Fibroblast of lung (primary cell): ENCODE data around the gene EMC10. TPM values are rescaled to one million over a fixed set of nuclear protein-coding genes. Genes with fewer than 3 reads are reported as not detected.

Experiments used
- DNase-seq, 2 donors: peaks; one replicate each; pipeline versions ENCODE4 v3.0.0 to v3.0.0-alpha.2; 2010; ENCODE audit warnings: low read depth in 2 of 2
- H2AFZ ChIP-seq: 2 replicates; pipeline ENCODE4 v1.5.1; 2012; ENCODE audit warnings: low read length, control low read depth, inconsistent platforms
- H3K27ac ChIP-seq: 2 replicates; pipeline ENCODE4 v1.5.1; 2011; ENCODE audit warnings: low read length, control low read depth; ENCODE audit not compliant: insufficient read depth
- H3K27me3 ChIP-seq: 2 replicates; pipeline ENCODE4 v1.5.1; 2011; ENCODE audit warnings: mild to moderate bottlenecking, low read length; ENCODE audit not compliant: control insufficient read depth, insufficient read depth
- H3K36me3 ChIP-seq: 2 replicates; pipeline ENCODE4 v1.5.1; 2011; ENCODE audit warnings: low read length; ENCODE audit not compliant: control insufficient read depth, insufficient read depth
- H3K4me1 ChIP-seq: 2 replicates; pipeline ENCODE4 v1.5.1; 2011; ENCODE audit warnings: low read length; ENCODE audit not compliant: control insufficient read depth, insufficient read depth; ENCODE audit errors: extremely low read depth
- H3K4me2 ChIP-seq: 2 replicates; pipeline ENCODE4 v1.5.1; 2011; ENCODE audit warnings: low read length, control low read depth; ENCODE audit not compliant: insufficient read depth; ENCODE audit errors: extremely low read depth
- H3K4me3 ChIP-seq, 4 experiments: fragments of 200-600 bp in 1 of 4; sonication (generic) in 1 of 4; replicated peaks in 1 of 4; 2 replicates each; pipeline ENCODE4 v1.5.1; 2011 to 2016; ENCODE audit warnings: low read length in 4 of 4, low read depth in 3 of 4, mild to moderate bottlenecking in 3 of 4, control low read depth in 2 of 4, inconsistent platforms in 1 of 4, mixed read lengths in 1 of 4; ENCODE audit not compliant: insufficient read depth in 1 of 4; ENCODE audit errors: control extremely low read depth in 1 of 4
- H3K79me2 ChIP-seq: 2 replicates; pipeline ENCODE4 v1.5.1; 2012; ENCODE audit warnings: mild to moderate bottlenecking, low read length, inconsistent platforms; ENCODE audit not compliant: control insufficient read depth, insufficient read depth
- H3K9ac ChIP-seq: 2 replicates; pipeline ENCODE4 v1.5.1; 2011; ENCODE audit warnings: mild to moderate bottlenecking, low read length, control low read depth; ENCODE audit not compliant: insufficient read depth
- H3K9me3 ChIP-seq: 2 replicates; pipeline ENCODE4 v1.5.1; 2012; ENCODE audit warnings: low read depth, low read length; ENCODE audit not compliant: control insufficient read depth, insufficient read depth
- H4K20me1 ChIP-seq: 2 replicates; pipeline ENCODE4 v1.5.1; 2011; ENCODE audit warnings: low read length; ENCODE audit not compliant: control insufficient read depth, insufficient read depth; ENCODE audit errors: extremely low read depth
- EZH2 ChIP-seq: IDR thresholded peaks from 2 replicates; pipeline ENCODE4 v1.5.1; 2012; ENCODE audit warnings: low read length, control low read depth, mild to moderate bottlenecking; ENCODE audit errors: missing control alignments
- polyA plus RNA-seq, 2 donors: library from polyadenylated mRNA; depleted of rRNA in 1 of 2; stranded (reverse) in 1 of 2; unstranded in 1 of 2; fragments of >200 nt; gene quantifications; 2 replicates each; pipeline ENCODE4 v1.2.1, GENCODE V29; 2011 to 2012; ENCODE audit warnings: missing spikeins in 1 of 2
- total RNA-seq: library from RNA; depleted of rRNA; stranded (reverse); fragments of >200 nt; gene quantifications from 2 replicates; pipeline ENCODE4 v1.2.1, GENCODE V29; 2014
- TF ChIP-seq, protein P1 (sequence below), 2 donors: IDR thresholded peaks in 1 of 2; conservative IDR thresholded peaks in 1 of 2; 1 replicate in 1 of 2; 2 replicates in 1 of 2; pipeline ENCODE4 v1.5.1; 2011 to 2012; ENCODE audit warnings: low read length in 2 of 2, control low read depth in 1 of 2, inconsistent platforms in 1 of 2, low read depth in 1 of 2, mild to moderate bottlenecking in 1 of 2

The EMC10 gene
- total and polyA plus RNA-seq, 2 donors (not counting 1 experiment from before 2014, with no cell fraction given), result 40.8 to 42.7 TPM

DNA sequence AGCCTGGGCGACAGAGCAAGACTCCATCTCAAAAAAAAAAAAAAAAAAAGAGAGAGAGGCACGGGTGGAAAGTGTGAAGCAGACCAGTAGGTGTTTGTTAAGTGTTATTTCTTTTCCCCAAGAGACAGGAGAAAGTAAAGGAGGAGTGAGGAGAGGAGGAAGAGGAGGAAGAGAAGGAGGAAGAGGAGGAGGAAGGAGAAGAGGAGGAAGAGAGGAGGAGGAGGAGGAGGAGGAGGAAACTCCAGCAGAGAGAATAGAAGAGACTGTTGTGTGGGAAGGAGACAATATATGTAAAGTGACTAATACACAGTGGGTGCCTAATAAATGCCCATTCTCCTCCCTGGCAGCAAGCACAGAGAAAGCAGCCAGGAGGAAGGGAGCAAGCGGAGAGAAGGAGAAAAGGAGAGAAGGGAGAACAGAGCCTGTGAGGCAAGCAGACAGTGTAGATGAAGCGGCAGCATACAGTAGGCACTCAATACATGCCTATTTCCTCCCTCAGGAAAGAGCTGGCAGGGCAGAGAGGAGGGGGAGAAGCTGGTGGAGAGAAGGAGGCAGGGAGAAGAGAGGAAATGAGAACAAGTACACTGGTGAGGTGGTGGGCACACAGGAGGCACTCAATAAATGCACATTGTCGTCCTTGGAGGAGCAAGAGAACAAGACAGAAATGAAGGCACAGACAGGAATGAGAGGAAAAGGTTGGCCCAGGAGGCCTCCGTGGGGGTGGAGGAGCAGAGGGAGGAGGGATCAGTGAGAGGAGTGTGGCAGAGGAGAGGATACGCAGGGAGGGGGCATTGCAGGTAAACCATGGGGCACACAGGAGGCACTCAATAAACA lies 18.1 kb downstream of the EMC10 start:
- Histone ChIP-seq H3K9ac (no peak overlapping the region), H3K27me3 (peaks cover 21% of the 10 kb centered on the region), H3K27ac (no peak overlapping the region), H3K4me1 (no peaks in the 10 kb centered on the region), H3K36me3 (no peaks in the 10 kb centered on the region), H4K20me1 (no peaks in the 10 kb centered on the region), H3K4me3 (no peak overlapping the region), H3K79me2 (no peaks in the 10 kb centered on the region), H2AFZ (no peak overlapping the region), H3K4me2 (no peak overlapping the region), H3K9me3 (no peaks in the 10 kb centered on the region)
- TF ChIP-seq EZH2, result no peak
- TF ChIP-seq, protein P1, sequence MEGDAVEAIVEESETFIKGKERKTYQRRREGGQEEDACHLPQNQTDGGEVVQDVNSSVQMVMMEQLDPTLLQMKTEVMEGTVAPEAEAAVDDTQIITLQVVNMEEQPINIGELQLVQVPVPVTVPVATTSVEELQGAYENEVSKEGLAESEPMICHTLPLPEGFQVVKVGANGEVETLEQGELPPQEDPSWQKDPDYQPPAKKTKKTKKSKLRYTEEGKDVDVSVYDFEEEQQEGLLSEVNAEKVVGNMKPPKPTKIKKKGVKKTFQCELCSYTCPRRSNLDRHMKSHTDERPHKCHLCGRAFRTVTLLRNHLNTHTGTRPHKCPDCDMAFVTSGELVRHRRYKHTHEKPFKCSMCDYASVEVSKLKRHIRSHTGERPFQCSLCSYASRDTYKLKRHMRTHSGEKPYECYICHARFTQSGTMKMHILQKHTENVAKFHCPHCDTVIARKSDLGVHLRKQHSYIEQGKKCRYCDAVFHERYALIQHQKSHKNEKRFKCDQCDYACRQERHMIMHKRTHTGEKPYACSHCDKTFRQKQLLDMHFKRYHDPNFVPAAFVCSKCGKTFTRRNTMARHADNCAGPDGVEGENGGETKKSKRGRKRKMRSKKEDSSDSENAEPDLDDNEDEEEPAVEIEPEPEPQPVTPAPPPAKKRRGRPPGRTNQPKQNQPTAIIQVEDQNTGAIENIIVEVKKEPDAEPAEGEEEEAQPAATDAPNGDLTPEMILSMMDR (conservative IDR thresholded peaks at IDR 0.05 in 1 of 2, IDR thresholded peaks at IDR 0.05 in 1 of 2; ENCODE audit: low read depth in 1 of 2, low read length in 2 of 2), result no peak
- DNase-seq, result no peak

DNA sequence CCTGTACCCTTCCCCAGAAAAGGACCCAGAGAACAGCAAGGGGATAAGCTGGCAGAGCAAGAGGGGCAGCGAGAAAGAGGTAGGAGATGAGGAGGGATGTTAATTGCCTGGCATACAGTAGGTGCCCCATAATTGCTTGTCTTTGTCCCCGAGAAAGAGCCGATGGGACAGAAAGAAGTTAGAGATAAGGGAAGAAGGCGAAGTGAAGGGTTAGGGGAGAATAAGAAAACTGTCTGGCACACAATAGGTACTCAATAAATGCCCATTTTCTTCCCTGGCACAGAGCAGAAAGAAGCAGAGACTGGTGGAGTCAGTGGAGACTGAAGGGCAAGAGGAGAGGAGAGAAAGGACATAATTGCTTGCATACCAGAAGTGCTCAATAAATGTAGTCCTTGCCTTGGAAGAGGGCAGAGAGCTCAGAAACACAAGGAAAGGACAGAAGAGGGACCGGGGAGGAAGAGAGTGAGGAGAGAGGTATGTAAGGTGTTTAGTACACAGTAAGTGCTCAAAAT lies 18.8 kb downstream of the EMC10 start:
- H3K4me2 ChIP-seq, result no peak overlapping the region
- H3K36me3 ChIP-seq, result no peaks in the 10 kb centered on the region
- no peak overlapping the region for H3K9ac ChIP-seq
- TF ChIP-seq, protein P1 (conservative IDR thresholded peaks at IDR 0.05 in 1 of 2, IDR thresholded peaks at IDR 0.05 in 1 of 2; ENCODE audit: low read depth in 1 of 2, low read length in 2 of 2), result no peak
- no peak for TF ChIP-seq EZH2
- no peak overlapping the region for H2AFZ ChIP-seq
- H3K79me2 ChIP-seq, result no peaks in the 10 kb centered on the region
- no peak for DNase-seq
- peaks cover 20% of the 10 kb centered on the region for H3K27me3 ChIP-seq
- H4K20me1 ChIP-seq, result no peaks in the 10 kb centered on the region
- no peaks in the 10 kb centered on the region for H3K9me3 ChIP-seq
- no peaks in the 10 kb centered on the region for H3K4me1 ChIP-seq
- no peak overlapping the region for H3K27ac ChIP-seq
- H3K4me3 ChIP-seq, result no peak overlapping the region

DNA sequence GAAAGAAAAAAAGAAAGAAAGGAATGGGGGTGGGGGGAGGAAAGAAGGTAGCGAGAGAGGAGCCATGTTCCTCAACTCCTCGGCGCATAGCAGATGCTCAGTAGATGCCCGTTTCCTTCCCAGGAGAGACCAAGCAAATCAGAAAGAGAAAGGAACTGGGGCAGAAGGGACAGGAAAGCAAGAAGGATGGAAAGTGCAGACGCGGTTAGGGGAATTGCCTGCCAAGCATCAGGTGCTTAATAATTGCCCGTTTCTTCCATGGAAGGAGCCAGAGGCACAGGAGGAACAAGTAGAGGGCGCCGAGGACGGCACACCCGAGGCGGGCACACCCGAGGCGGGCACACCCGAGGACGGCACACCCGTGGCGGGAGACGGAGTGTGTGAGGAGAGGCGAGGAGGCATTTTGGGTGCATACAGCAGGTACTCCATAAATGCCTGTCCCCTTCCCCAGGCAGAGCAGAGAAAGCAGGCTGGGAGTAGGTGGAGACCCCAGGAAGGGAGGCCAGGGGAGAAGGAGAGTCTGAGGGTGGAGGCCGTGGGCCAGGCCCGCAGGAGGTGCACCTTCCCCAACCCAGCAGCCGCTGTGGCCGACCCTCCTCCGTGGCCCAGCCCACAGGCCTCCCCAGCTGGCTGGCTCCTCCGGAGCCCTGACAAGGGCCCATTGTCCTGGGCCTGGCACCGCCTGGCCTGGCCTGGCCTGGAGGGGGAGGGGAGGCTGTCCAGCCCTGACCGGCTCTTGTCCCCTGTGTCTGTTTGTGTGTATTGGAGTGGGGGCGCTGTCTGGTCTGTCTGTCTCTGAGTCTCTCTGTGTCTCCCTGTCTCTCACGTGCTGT lies 20.1 kb downstream of the EMC10 start:
- Histone ChIP-seq H3K4me1 (no peaks in the 10 kb centered on the region), H3K9me3 (no peaks in the 10 kb centered on the region), H3K27ac (no peak overlapping the region), H3K4me3 (no peak overlapping the region), H3K9ac (no peak overlapping the region), H2AFZ (no peak overlapping the region), H3K4me2 (no peak overlapping the region), H3K27me3 (peaks cover 18% of the 10 kb centered on the region), H4K20me1 (no peaks in the 10 kb centered on the region), H3K79me2 (no peaks in the 10 kb centered on the region), H3K36me3 (no peaks in the 10 kb centered on the region)
- no peak for DNase-seq
- no peak for TF ChIP-seq EZH2
- TF ChIP-seq, protein P1 (conservative IDR thresholded peaks at IDR 0.05 in 1 of 2, IDR thresholded peaks at IDR 0.05 in 1 of 2; ENCODE audit: low read depth in 1 of 2, low read length in 2 of 2), result no peak
